Neural progenitor cell (in vitro differentiated cells): ENCODE results near the gene IRX5. TPM values are rescaled to one million over a fixed set of nuclear protein-coding genes. Genes with fewer than 3 reads are reported as not detected.
A peak's percentile ranks its signal among the peaks of the same experiment; 100 is the strongest.

ENCODE experiments used
- DNase-seq: peaks from one replicate; pipeline ENCODE4 v3.0.0-alpha.2; 2016; ENCODE audit warnings: low spot score
- H2AFZ ChIP-seq: fragments of 200-600 bp; sonication (generic); replicated peaks from 2 replicates; pipeline ENCODE4 v1.6.1; 2016; ENCODE audit warnings: antibody characterized with exemption
- H3F3A ChIP-seq: fragments of 200-600 bp; sonication (generic); 2 replicates; pipeline ENCODE4 v1.6.1; 2016; ENCODE audit warnings: antibody characterized with exemption, low read depth
- H3K27ac ChIP-seq: fragments of 200-600 bp; sonication (generic); 2 replicates; pipeline ENCODE4 v1.5.1; 2016; ENCODE audit warnings: mild to moderate bottlenecking
- H3K27me3 ChIP-seq: fragments of 200-600 bp; sonication (generic); 2 replicates; pipeline ENCODE4 v1.6.1; 2016; ENCODE audit warnings: mild to moderate bottlenecking, moderate library complexity
- H3K36me3 ChIP-seq: fragments of 200-600 bp; sonication (generic); 2 replicates; pipeline ENCODE4 v1.5.1; 2016
- H3K4me1 ChIP-seq: fragments of 200-600 bp; sonication (generic); 2 replicates; pipeline ENCODE4 v1.6.1; 2016; ENCODE audit warnings: mixed run types
- H3K4me2 ChIP-seq: fragments of 200-600 bp; sonication (generic); 2 replicates; pipeline ENCODE4 v1.6.1; 2016
- H3K4me3 ChIP-seq: fragments of 200-600 bp; sonication (generic); 2 replicates; pipeline ENCODE4 v1.5.1; 2016
- H3K79me2 ChIP-seq: fragments of 200-600 bp; sonication (generic); 2 replicates; pipeline ENCODE4 v1.6.1; 2016; ENCODE audit warnings: low read depth
- H3K9ac ChIP-seq: fragments of 200-600 bp; sonication (generic); 2 replicates; pipeline ENCODE4 v1.6.1; 2016
- H3K9me3 ChIP-seq: fragments of 200-600 bp; sonication (generic); 2 replicates; pipeline ENCODE4 v1.5.1; 2016; ENCODE audit warnings: low read depth
- H4K20me1 ChIP-seq: fragments of 200-600 bp; sonication (generic); 2 replicates; pipeline ENCODE4 v1.6.1; 2016; ENCODE audit warnings: low read depth
- H3K27ac Mint-ChIP-seq: 3 replicates; pipeline ENCODE4 v1.8.0; 2021; ENCODE audit warnings: mixed read lengths
- H3K27me3 Mint-ChIP-seq: 2 replicates; pipeline ENCODE4 v1.8.0; 2022; ENCODE audit warnings: low read depth, mild to moderate bottlenecking, inconsistent platforms, moderate library complexity, mixed read lengths; ENCODE audit not compliant: insufficient read depth
- H3K36me3 Mint-ChIP-seq: 3 replicates; pipeline ENCODE4 v1.8.0; 2021; ENCODE audit warnings: mixed read lengths
- H3K4me1 Mint-ChIP-seq: 3 replicates; pipeline ENCODE4 v1.8.0; 2021; ENCODE audit warnings: mixed read lengths
- H3K4me3 Mint-ChIP-seq: 3 replicates; pipeline ENCODE4 v1.8.0; 2021; ENCODE audit warnings: mild to moderate bottlenecking, moderate library complexity, mixed read lengths
- H3K9me3 Mint-ChIP-seq: 3 replicates; pipeline ENCODE4 v1.8.0; 2020; ENCODE audit warnings: mixed read lengths
- CTCF ChIP-seq: fragments of 200-600 bp; sonication (generic); IDR thresholded peaks from 2 replicates; pipeline ENCODE4 v1.5.1; 2017; ENCODE audit warnings: antibody characterized with exemption, mild to moderate bottlenecking
- EZH2 ChIP-seq: fragments of 200-600 bp; sonication (generic); IDR thresholded peaks from 2 replicates; pipeline ENCODE4 v1.6.1; 2017; ENCODE audit warnings: antibody characterized with exemption, mild to moderate bottlenecking, moderate library complexity
- EZH2phosphoT487 ChIP-seq: fragments of 200-600 bp; sonication (generic); IDR thresholded peaks from 2 replicates; pipeline ENCODE4 v1.6.1; 2017; ENCODE audit warnings: antibody characterized with exemption
- total RNA-seq: library from RNA; depleted of rRNA; stranded (reverse); fragments of >200 nt; gene quantifications from 2 replicates; pipeline ENCODE4 v1.2.3, GENCODE V29; 2015; ENCODE audit warnings: low replicate concordance

Gene IRX5
- total RNA-seq, 1 donor from 2014 or later: 1.6 TPM

- no peaks in the 10 kb centered on the region for H3F3A ChIP-seq
Measured at GRCh38 chr16:54911079-54911478, 19.6 kb upstream of the IRX5 start.

GRCh38 chr16:54912720-54913119 is 17.9 kb upstream of the IRX5 start:
- H3K9me3 ChIP-seq: no peaks in the 10 kb centered on the region
- H3K79me2 ChIP-seq: no peaks in the 10 kb centered on the region
- H4K20me1 ChIP-seq: no peaks in the 10 kb centered on the region
- no peak overlapping the region for H3K27ac ChIP-seq
- no peaks in the 10 kb centered on the region for H3K9me3 Mint-ChIP-seq
- H3K27me3 ChIP-seq: no peaks in the 10 kb centered on the region
- H3K36me3 Mint-ChIP-seq: peaks cover 13% of the 10 kb centered on the region
- TF ChIP-seq CTCF (no peak), EZH2 (no peak), EZH2phosphoT487 (no peak)
- H3K4me3 Mint-ChIP-seq: no peak overlapping the region
- H3K9ac ChIP-seq: no peak overlapping the region
- no peak for DNase-seq
- H3K4me1 Mint-ChIP-seq: no peaks in the 10 kb centered on the region
- peaks cover 2% of the 10 kb centered on the region for H3K27me3 Mint-ChIP-seq
- no peaks in the 10 kb centered on the region for H3K4me1 ChIP-seq
- no peaks in the 10 kb centered on the region for H3F3A ChIP-seq
- H3K27ac Mint-ChIP-seq: no peak overlapping the region
- no peak overlapping the region for H3K4me2 ChIP-seq
- H3K4me3 ChIP-seq: no peak overlapping the region
- H3K36me3 ChIP-seq: no peaks in the 10 kb centered on the region
- H2AFZ ChIP-seq: no peak overlapping the region

More at GRCh38 chr16:54911079-54911478, 19.6 kb upstream of the IRX5 start:
- Mint-ChIP-seq H3K36me3 (peaks cover 9% of the 10 kb centered on the region), H3K4me1 (no peaks in the 10 kb centered on the region), H3K27me3 (peaks cover 2% of the 10 kb centered on the region), H3K9me3 (no peaks in the 10 kb centered on the region), H3K27ac (no peak overlapping the region), H3K4me3 (no peak overlapping the region)
- Histone ChIP-seq H3K36me3 (no peaks in the 10 kb centered on the region), H3K79me2 (no peaks in the 10 kb centered on the region), H3K4me3 (no peak overlapping the region), H3K9me3 (no peaks in the 10 kb centered on the region), H3K4me2 (no peak overlapping the region), H3K27ac (no peak overlapping the region), H3K9ac (no peak overlapping the region), H3K4me1 (no peaks in the 10 kb centered on the region), H2AFZ (no peak overlapping the region), H4K20me1 (no peaks in the 10 kb centered on the region), H3K27me3 (no peaks in the 10 kb centered on the region)
- TF ChIP-seq EZH2: no peak
- TF ChIP-seq CTCF: no peak
- TF ChIP-seq EZH2phosphoT487: no peak
- no peak for DNase-seq

- Histone ChIP-seq H2AFZ (no peak overlapping the region), H3K4me1 (peaks cover 10% of the 10 kb centered on the region), H3K27ac (no peak overlapping the region), H3K36me3 (peaks cover 6% of the 10 kb centered on the region), H3K4me3 (no peak overlapping the region), H3K9ac (no peak overlapping the region), H3F3A (peaks cover 5% of the 10 kb centered on the region), H3K79me2 (peaks cover 22% of the 10 kb centered on the region), H4K20me1 (peaks cover 18% of the 10 kb centered on the region), H3K4me2 (no peak overlapping the region), H3K27me3 (peaks cover 10% of the 10 kb centered on the region), H3K9me3 (no peaks in the 10 kb centered on the region)
- peaks cover 7% of the 10 kb centered on the region for H3K36me3 Mint-ChIP-seq
- H3K27me3 Mint-ChIP-seq: no peaks in the 10 kb centered on the region
- DNase-seq: no peak
- H3K9me3 Mint-ChIP-seq: no peaks in the 10 kb centered on the region
- TF ChIP-seq EZH2 (no peak), EZH2phosphoT487 (no peak)
- H3K4me1 Mint-ChIP-seq: peaks cover 15% of the 10 kb centered on the region
- no peak overlapping the region for H3K4me3 Mint-ChIP-seq
- H3K27ac Mint-ChIP-seq: no peak overlapping the region
Measured at GRCh38 chr16:54921206-54921824, 9.3 kb upstream of the IRX5 start.

GRCh38 chr16:54923055-54923473 is 7.6 kb upstream of the IRX5 start:
- Histone ChIP-seq H3K4me1 (peaks cover 20% of the 10 kb centered on the region), H3F3A (peaks cover 5% of the 10 kb centered on the region), H4K20me1 (peaks cover 29% of the 10 kb centered on the region), H3K4me3 (no peak overlapping the region), H3K36me3 (peaks cover 6% of the 10 kb centered on the region), H3K9me3 (no peaks in the 10 kb centered on the region), H3K4me2 (peak overlapping the region; percentile 2), H3K79me2 (peaks cover 36% of the 10 kb centered on the region), H3K27ac (no peak overlapping the region), H3K27me3 (peaks cover 24% of the 10 kb centered on the region), H2AFZ (no peak overlapping the region), H3K9ac (no peak overlapping the region)
- Mint-ChIP-seq H3K4me3 (no peak overlapping the region), H3K27ac (no peak overlapping the region), H3K4me1 (peaks cover 30% of the 10 kb centered on the region), H3K36me3 (no peaks in the 10 kb centered on the region), H3K27me3 (no peaks in the 10 kb centered on the region), H3K9me3 (no peaks in the 10 kb centered on the region)
- TF ChIP-seq CTCF (no peak), EZH2phosphoT487 (no peak), EZH2 (no peak)
- no peak for DNase-seq
